HepG2 (cell line): Measurements from ENCODE around the gene NOTUM. TPM values are rescaled to one million over a fixed set of nuclear protein-coding genes. Genes with fewer than 3 reads are reported as not detected.
A peak's percentile ranks its signal among the peaks of the same experiment; 100 is the strongest.

Source experiments
- CC2D1A ChIP-seq: sonication (generic); formaldehyde crosslinking; IDR thresholded peaks from 2 replicates; pipeline ENCODE4 v1.8.1; 2023; ENCODE audit warnings: mild to moderate bottlenecking, missing genetic modification reagents
- CHD4 ChIP-seq: fragments of 200-600 bp; sonication (generic); IDR thresholded peaks from 2 replicates; pipeline ENCODE4 v1.7.0; 2017; ENCODE audit warnings: mild to moderate bottlenecking, low read length, borderline replicate concordance
- GATAD1 ChIP-seq: IDR thresholded peaks from 2 replicates; pipeline ENCODE4 v1.6.1; 2016; ENCODE audit warnings: missing genetic modification reagents, missing compliant biosample characterization
- MEF2D ChIP-seq: sonication (generic); formaldehyde crosslinking; IDR thresholded peaks from 2 replicates; pipeline ENCODE4 v1.5.1; 2020; ENCODE audit warnings: mild to moderate bottlenecking, missing genetic modification reagents
- PRDM15 ChIP-seq: sonication (generic); formaldehyde crosslinking; IDR thresholded peaks from 2 replicates; pipeline ENCODE4 v1.4.0; 2020; ENCODE audit warnings: missing genetic modification reagents
- ZNF101 ChIP-seq: sonication (generic); formaldehyde crosslinking; IDR thresholded peaks from 2 replicates; pipeline ENCODE4 v1.4.0; 2020; ENCODE audit warnings: mild to moderate bottlenecking, low read depth, missing genetic modification reagents, borderline replicate concordance
- ZNF24 ChIP-seq: fragments of 450-650 bp; IDR thresholded peaks from 2 replicates; pipeline ENCODE4 v1.6.1; 2017; ENCODE audit warnings: antibody characterized with exemption, mild to moderate bottlenecking
- ZNF354B ChIP-seq: sonication (generic); formaldehyde crosslinking; IDR thresholded peaks from 2 replicates; pipeline ENCODE4 v1.8.0; 2022; ENCODE audit warnings: mild to moderate bottlenecking, missing genetic modification reagents
- ZNF646 ChIP-seq: sonication (generic); formaldehyde crosslinking; IDR thresholded peaks from 2 replicates; pipeline ENCODE4 v1.9.0; 2021; ENCODE audit warnings: mild to moderate bottlenecking, missing genetic modification reagents
- ZNF749 ChIP-seq: sonication (generic); formaldehyde crosslinking; IDR thresholded peaks from 2 replicates; pipeline ENCODE4 v1.8.0; 2022; ENCODE audit warnings: mild to moderate bottlenecking, missing genetic modification reagents, moderate library complexity, borderline replicate concordance
- polyA plus RNA-seq, 8 experiments: library from polyadenylated mRNA; depleted of rRNA in 3 of 8; stranded (reverse) in 7 of 8; unstranded in 1 of 8; fragments of >200 nt; fragmentation: Illumina TruSeq in 4 of 8; extraction: Trizol in 4 of 8; gene quantifications; 2 replicates each; pipeline versions ENCODE4 v1.2.1 to v1.2.3, GENCODE V29; 2011 to 2016; ENCODE audit warnings: low read depth in 4 of 8, missing spikeins in 1 of 8, mixed read lengths in 1 of 8; ENCODE audit not compliant: insufficient read depth in 1 of 8
- total RNA-seq, 5 experiments: library from RNA; depleted of rRNA; stranded (reverse); fragments of >200 nt; fragmentation: Illumina TruSeq; extraction: Trizol; gene quantifications; 2 replicates each; pipeline ENCODE4 v1.2.3, GENCODE V29; 2016; ENCODE audit warnings: low read depth in 1 of 5

NOTUM gene
- total and polyA plus RNA-seq, 2 of the 13 experiments (the other 11 are each of a cell fraction or from before 2014, with no cell fraction given), result 150 to 160 TPM

GRCh38 chr17:82003411-82004381, 42.7 kb upstream of the NOTUM start (continued):
- no peak for TF ChIP-seq ZNF646 (CRISPR knock-in tag)
- no peak for TF ChIP-seq CHD4
- TF ChIP-seq CC2D1A (CRISPR knock-in tag), result no peak
- peak; percentile 79 for TF ChIP-seq GATAD1
- TF ChIP-seq ZNF101 (CRISPR knock-in tag), result no peak
- TF ChIP-seq ZNF354B (CRISPR knock-in tag), result peak; percentile 73; the same call in 1 of the 2 replicates
- no peak for TF ChIP-seq ZNF24
- TF ChIP-seq ZNF749 (CRISPR knock-in tag), result peak; percentile 76
- TF ChIP-seq MEF2D (CRISPR knock-in tag), result peak; percentile 75
- TF ChIP-seq PRDM15 (CRISPR knock-in tag), result peak; percentile 32; the same call in 1 of the 2 replicates
